Measurements from ENCODE around the gene SYT1. TPM values are rescaled to one million over a fixed set of nuclear protein-coding genes. Genes with fewer than 3 reads are reported as not detected.
A peak's percentile ranks its signal among the peaks of the same experiment; 100 is the strongest.

Gene SYT1
- total and polyA plus RNA-seq, 2 of the 8 experiments (the other 6 are each of a cell fraction or from before 2014, with no cell fraction given) = 11.0 to 34.6 TPM

- H3K79me1 ChIP-seq (ENCODE audit: low read depth, low read length) = no peaks in the 10 kb centered on the region
- H2AFZ ChIP-seq (ENCODE audit: low read length) = no peak overlapping the region
- no peak overlapping the region for H4K8ac ChIP-seq (ENCODE audit: extremely low read depth, insufficient read depth, low read length)
- TF ChIP-seq CTCF (IDR thresholded peaks at IDR 0.05; ENCODE audit: control extremely low read depth in 1 of 3, insufficient read depth in 1 of 3, low read depth in 1 of 3, low read length in 3 of 3) = peak in 2 of 3 experiments; percentile 28; a peak in 3 of 4 replicates
- TF ChIP-seq RAD21 (IDR thresholded peaks at IDR 0.05 in 1 of 2, conservative IDR thresholded peaks at IDR 0.05 in 1 of 2; ENCODE audit: low read depth in 2 of 2, low read length in 2 of 2) = peak; percentile 19 to 43; a peak in 2 of 4 replicates
- no peak for TF ChIP-seq POLR2A (IDR thresholded peaks at IDR 0.05; ENCODE audit: control extremely low read depth in 1 of 2, low read depth in 2 of 2, low read length in 2 of 2)
- H3K36me3 ChIP-seq (ENCODE audit: control insufficient read depth in 2 of 4, insufficient read depth in 4 of 4, low read length in 3 of 4) = no peaks in the 10 kb centered on the region; a peak in 1 of 8 replicates
- no peak overlapping the region for H3K27ac ChIP-seq (ENCODE audit: low read depth, low read length)
- no peak overlapping the region for H2BK15ac ChIP-seq (ENCODE audit: low read length)
- H3K4ac ChIP-seq (replicated peaks; ENCODE audit: insufficient read length, low read depth, low read length) = no peak overlapping the region
- H4K91ac ChIP-seq (replicated peaks; ENCODE audit: insufficient read length, low read length) = no peak overlapping the region
- no peak overlapping the region for H2BK12ac ChIP-seq (ENCODE audit: low read depth, low read length)
- no peak overlapping the region for H3K4me2 ChIP-seq (ENCODE audit: insufficient read depth in 1 of 2, low read depth in 2 of 2, low read length in 2 of 2)
- H3K18ac ChIP-seq (ENCODE audit: extremely low read depth, low read length) = no peak overlapping the region
- H4K5ac ChIP-seq (ENCODE audit: insufficient read length, low read depth, low read length) = no peak overlapping the region
- no peaks in the 10 kb centered on the region for H3K9me3 ChIP-seq (ENCODE audit: insufficient read depth in 2 of 2, low read depth in 1 of 2, low read length in 1 of 2)
- H3K23me2 ChIP-seq (ENCODE audit: low read depth, low read length) = no peaks in the 10 kb centered on the region
- no peak overlapping the region for H3K9ac ChIP-seq (replicated peaks in 1 of 4; ENCODE audit: extremely low read depth in 1 of 4, low read depth in 3 of 4, low read length in 3 of 4)
- no peak overlapping the region for H2BK20ac ChIP-seq (ENCODE audit: low read length)
- H3K79me2 ChIP-seq (ENCODE audit: control insufficient read depth in 1 of 2, insufficient read depth in 2 of 2, low read length in 2 of 2) = no peaks in the 10 kb centered on the region
- H3K4me3 ChIP-seq (ENCODE audit: extremely low read depth in 1 of 4, insufficient read depth in 2 of 4, low read depth in 3 of 4, low read length in 4 of 4) = no peak overlapping the region
- 92% methylated on average over 5 of the region's 5 CpGs; no CpG with 5 or more reads in 1 of the 2 experiments for WGBS, 2 experiments (ENCODE audit: extremely low coverage in 1 of 2, insufficient coverage in 1 of 2, insufficient read length in 1 of 2, insufficient replicate concordance in 2 of 2, low coverage in 1 of 2, low lambda C conversion rate in 2 of 2, missing lambda C conversion rate in 1 of 2)
- peak; percentile 57 for FAIRE-seq
- no peak overlapping the region for H2BK120ac ChIP-seq (replicated peaks; ENCODE audit: low read depth, low read length)
- ChIA-PET POLR2A (ENCODE audit: partially characterized antibody) (no interaction called here), CTCF (ENCODE audit: partially characterized antibody) (interaction anchor here (0.6 to 3.0 kb wide), 14 partner anchors 9 to 777 kb away, joined by 3 to 13 read pairs (median 6); no protein-coding TSS in a partner anchor)
- H4K20me1 ChIP-seq (replicated peaks in 1 of 2; ENCODE audit: control insufficient read depth in 1 of 2, insufficient read depth in 2 of 2, low read length in 2 of 2) = no peaks in the 10 kb centered on the region
- no peak overlapping the region for H3K23ac ChIP-seq (ENCODE audit: insufficient read length)
- H3K56ac ChIP-seq (replicated peaks; ENCODE audit: insufficient read length, low read depth, low read length) = no peak overlapping the region
- no peak for DNase-seq (ENCODE audit: low read depth in 1 of 2, low spot score in 2 of 2)
- H2BK5ac ChIP-seq (ENCODE audit: low read depth, low read length) = no peak overlapping the region
- H2AK5ac ChIP-seq (ENCODE audit: low read depth, low read length) = no peak overlapping the region
- no peak overlapping the region for H3K14ac ChIP-seq (ENCODE audit: insufficient read length)
- peaks cover 0 to 1% (median 0%) of the 10 kb centered on the region in 4 experiments; a peak in 1 of 7 replicates for H3K27me3 ChIP-seq (replicated peaks in 1 of 4; ENCODE audit: control insufficient read depth in 3 of 4, extremely low read depth in 1 of 4, insufficient read depth in 3 of 4, low read length in 3 of 4)
- H3K4me1 ChIP-seq (replicated peaks in 1 of 4; ENCODE audit: control insufficient read depth in 3 of 4, insufficient read depth in 4 of 4, low read length in 3 of 4) = peaks cover 0 to 4% (median 0%) of the 10 kb centered on the region in 4 experiments; a peak in 1 of 7 replicates
These were observed 494.2 kb downstream of the SYT1 start for GRCh38 chr12:79358716-79359300.

Measured in H1 (cell line).